Loucy (cell line): ENCODE measurements around the gene CRYBA1.

Experiments used
- H2AFZ ChIP-seq: fragments of 200-600 bp; sonication (generic); 2 replicates; pipeline ENCODE4 v1.6.0; 2016; ENCODE audit warnings: antibody characterized with exemption, mild to moderate bottlenecking, low read length, moderate library complexity
- H3F3A ChIP-seq: fragments of 200-600 bp; 2 replicates; pipeline ENCODE4 v1.6.0; 2016; ENCODE audit warnings: antibody characterized with exemption, low read depth, mild to moderate bottlenecking
- H3K27me3 ChIP-seq: fragments of 200-600 bp; sonication (generic); 2 replicates; pipeline ENCODE4 v1.6.1; 2014; ENCODE audit warnings: low read length, mild to moderate bottlenecking; ENCODE audit not compliant: insufficient read depth, poor library complexity, severe bottlenecking
- H3K36me3 ChIP-seq: fragments of 200-600 bp; sonication (generic); 2 replicates; pipeline ENCODE4 v1.6.1; 2016; ENCODE audit warnings: low read length; ENCODE audit not compliant: insufficient read depth
- H3K4me1 ChIP-seq: fragments of 200-600 bp; sonication (generic); 2 replicates; pipeline ENCODE4 v1.5.1; 2014; ENCODE audit warnings: low read length, mild to moderate bottlenecking; ENCODE audit not compliant: insufficient read depth, poor library complexity, severe bottlenecking
- H3K4me2 ChIP-seq: fragments of 200-600 bp; sonication (generic); 2 replicates; pipeline ENCODE4 v1.6.0; 2014; ENCODE audit warnings: antibody characterized with exemption, low read length, low read depth, mild to moderate bottlenecking; ENCODE audit not compliant: poor library complexity, severe bottlenecking
- H3K4me3 ChIP-seq: fragments of 200-600 bp; sonication (generic); 2 replicates; pipeline ENCODE4 v1.5.1; 2014; ENCODE audit warnings: low read length, mild to moderate bottlenecking, mixed read lengths; ENCODE audit not compliant: poor library complexity, severe bottlenecking
- H3K79me2 ChIP-seq: fragments of 200-600 bp; sonication (generic); 2 replicates; pipeline ENCODE4 v1.6.1; 2014; ENCODE audit warnings: low read length; ENCODE audit not compliant: insufficient read depth
- H3K9ac ChIP-seq: fragments of 200-600 bp; sonication (generic); 2 replicates; pipeline ENCODE4 v1.6.0; 2014; ENCODE audit warnings: mild to moderate bottlenecking, low read depth, low read length, moderate library complexity; ENCODE audit not compliant: poor library complexity, severe bottlenecking
- H3K9me2 ChIP-seq: fragments of 200-600 bp; sonication (generic); replicated peaks from 2 replicates; pipeline ENCODE4 v1.6.1; 2016; ENCODE audit warnings: low read depth, low read length, mixed read lengths
- H3K9me3 ChIP-seq: fragments of 200-600 bp; sonication (generic); 2 replicates; pipeline ENCODE4 v1.6.1; 2014; ENCODE audit warnings: mild to moderate bottlenecking, antibody characterized with exemption, low read length, low read depth; ENCODE audit not compliant: insufficient read depth
- H4K20me1 ChIP-seq: fragments of 200-600 bp; sonication (generic); 2 replicates; pipeline ENCODE4 v1.6.0; 2014; ENCODE audit warnings: antibody characterized with exemption, low read length, mild to moderate bottlenecking; ENCODE audit not compliant: insufficient read depth, poor library complexity, severe bottlenecking
- CTCF ChIP-seq: fragments of 200-600 bp; sonication (generic); conservative IDR thresholded peaks from 2 replicates; pipeline ENCODE4 v1.5.1; 2014; ENCODE audit warnings: mild to moderate bottlenecking, antibody characterized with exemption, low read length
- EZH2phosphoT487 ChIP-seq: fragments of 200-600 bp; IDR thresholded peaks from 2 replicates; pipeline ENCODE4 v1.6.1; 2018; ENCODE audit warnings: antibody characterized with exemption, mild to moderate bottlenecking, moderate library complexity, borderline replicate concordance

The CRYBA1 gene

GRCh38 chr17:29283961-29284360, 37.3 kb downstream of the CRYBA1 start:
- TF ChIP-seq CTCF: no peak
- TF ChIP-seq EZH2phosphoT487: no peak
- H3K27me3 ChIP-seq: no peaks in the 10 kb centered on the region
- no peaks in the 10 kb centered on the region for H3F3A ChIP-seq
- peak overlapping the region; percentile 81 for H3K4me2 ChIP-seq
- peaks cover 74% of the 10 kb centered on the region for H3K36me3 ChIP-seq
- H4K20me1 ChIP-seq: peaks cover 89% of the 10 kb centered on the region
- H3K9me2 ChIP-seq: no peaks in the 10 kb centered on the region
- H3K79me2 ChIP-seq: peaks cover 99% of the 10 kb centered on the region
- H2AFZ ChIP-seq: no peak overlapping the region
- peak overlapping the region; percentile 64 for H3K4me3 ChIP-seq
- H3K4me1 ChIP-seq: peaks cover 31% of the 10 kb centered on the region
- H3K9ac ChIP-seq: no peak overlapping the region
- H3K9me3 ChIP-seq: no peaks in the 10 kb centered on the region

- H2AFZ ChIP-seq: no peak overlapping the region
- TF ChIP-seq EZH2phosphoT487 (no peak), CTCF (no peak)
- H3F3A ChIP-seq: no peaks in the 10 kb centered on the region; the same call in 1 of the 2 replicates
- no peaks in the 10 kb centered on the region for H3K9me3 ChIP-seq
- peaks cover 5% of the 10 kb centered on the region for H3K27me3 ChIP-seq
- peak overlapping the region; percentile 55 for H3K9ac ChIP-seq
- peaks cover 39% of the 10 kb centered on the region for H3K36me3 ChIP-seq
- H4K20me1 ChIP-seq: peaks cover 81% of the 10 kb centered on the region
- peaks cover 89% of the 10 kb centered on the region for H3K79me2 ChIP-seq
- H3K4me3 ChIP-seq: peak overlapping the region; percentile 77
- no peaks in the 10 kb centered on the region for H3K9me2 ChIP-seq
- peaks cover 56% of the 10 kb centered on the region for H3K4me1 ChIP-seq
- peak overlapping the region; percentile 91 for H3K4me2 ChIP-seq
Observed at GRCh38 chr17:29289852-29290251, 43.2 kb downstream of the CRYBA1 start.

GRCh38 chr17:29291163-29291752, 44.6 kb downstream of the CRYBA1 start:
- Histone ChIP-seq H3K4me3 (peak overlapping the region; percentile 77), H3K4me2 (peak overlapping the region; percentile 91), H4K20me1 (peaks cover 71% of the 10 kb centered on the region), H3K9ac (peak overlapping the region; percentile 75), H3K9me2 (no peaks in the 10 kb centered on the region), H3K4me1 (peaks cover 53% of the 10 kb centered on the region), H3F3A (no peaks in the 10 kb centered on the region; the same call in 1 of the 2 replicates), H2AFZ (no peak overlapping the region), H3K79me2 (peaks cover 75% of the 10 kb centered on the region), H3K9me3 (no peaks in the 10 kb centered on the region), H3K27me3 (peaks cover 5% of the 10 kb centered on the region), H3K36me3 (peaks cover 27% of the 10 kb centered on the region)
- peak; percentile 74 for TF ChIP-seq CTCF
- TF ChIP-seq EZH2phosphoT487: no peak
